GM12878 (cell line): ENCODE data around the gene WNT7A. TPM values are rescaled to one million over a fixed set of nuclear protein-coding genes. Genes with fewer than 3 reads are reported as not detected.

Source experiments
- ATAC-seq: fragments of 200-7000 bp; cut with Tn5 transposase; 3 replicates; pipeline ENCODE4 v1.9.1; 2020; ENCODE audit warnings: mild to moderate bottlenecking, moderate library complexity
- BruUV-seq: library from RNA; stranded (reverse); fragments of 400-500 nt; replicated peaks from 2 replicates; lab custom pipeline; 2021; lab: Mats Ljungman, UMichigan
- CTCF ChIA-PET: fragments of 300-600 bp; sonication (Branson Sonifier 250); formaldehyde crosslinking; extraction: SDS; loops from one replicate; lab custom pipeline; 2021; ENCODE audit warnings: inconsistent platforms; lab: Yijun Ruan, JAX
- POLR2A ChIA-PET: fragments of 350-600 bp; formaldehyde crosslinking; extraction: SDS; loops from one replicate; lab custom pipeline; 2021; ENCODE audit warnings: inconsistent platforms; lab: Charles Lee
- RAD21 ChIA-PET: fragments of 300-600 bp; sonication (Branson Sonifier 250); formaldehyde crosslinking; loops from one replicate; lab custom pipeline; 2023; ENCODE audit warnings: antibody characterized with exemption; ENCODE audit not compliant: unreplicated experiment; lab: Charles Lee
- SMC1A ChIA-PET: fragments of 300-600 bp; sonication (Branson Sonifier 250); formaldehyde crosslinking; loops from one replicate; lab custom pipeline; 2023; ENCODE audit not compliant: unreplicated experiment, uncharacterized antibody; lab: Charles Lee
- DNase-seq: peaks from one replicate; pipeline ENCODE4 v3.0.0-alpha.2; 2011; ENCODE audit warnings: low read depth, low spot score
- FAIRE-seq: peaks from 3 replicates; lab custom pipeline; 2011; peaks lifted over from hg19 to GRCh38; lab: Jason Lieb, UNC
- H2AFZ ChIP-seq: 2 replicates; pipeline ENCODE4 v1.6.0; 2011; ENCODE audit warnings: low read depth, low read length, control low read depth; ENCODE audit not compliant: control insufficient read depth
- H3K27ac ChIP-seq: 2 replicates; pipeline ENCODE4 v1.5.1; 2011; ENCODE audit warnings: control low read depth; ENCODE audit not compliant: control insufficient read depth, insufficient read depth
- H3K27me3 ChIP-seq, 2 experiments: replicated peaks in 1 of 2; 2 replicates each; pipeline versions ENCODE4 v1.6.0 to v1.6.1; 2011; ENCODE audit warnings: low read length in 1 of 2; ENCODE audit not compliant: control insufficient read depth in 2 of 2, insufficient read depth in 2 of 2
- H3K36me3 ChIP-seq, 2 experiments: 2 replicates each; pipeline ENCODE4 v1.5.1; 2011; ENCODE audit warnings: low read length in 1 of 2; ENCODE audit not compliant: control insufficient read depth in 2 of 2, insufficient read depth in 2 of 2
- H3K4me1 ChIP-seq: 2 replicates; pipeline ENCODE4 v1.6.1; 2011; ENCODE audit warnings: mild to moderate bottlenecking, low read length, moderate library complexity, mixed read lengths; ENCODE audit not compliant: control insufficient read depth, insufficient read depth
- H3K4me2 ChIP-seq: 2 replicates; pipeline ENCODE4 v1.6.0; 2011; ENCODE audit warnings: control low read depth; ENCODE audit not compliant: control insufficient read depth, insufficient read depth
- H3K4me3 ChIP-seq: fragments of 200-600 bp; sonication (generic); 2 replicates; pipeline ENCODE4 v1.5.1; 2016
- H3K79me2 ChIP-seq: 2 replicates; pipeline ENCODE4 v1.6.0; 2011; ENCODE audit warnings: low read length; ENCODE audit not compliant: control insufficient read depth, insufficient read depth
- H3K9ac ChIP-seq: 2 replicates; pipeline ENCODE4 v1.8.0; 2011; ENCODE audit warnings: low read length, control low read depth, mixed read lengths; ENCODE audit not compliant: control insufficient read depth, insufficient read depth
- H3K9me3 ChIP-seq: replicated peaks from 3 replicates; pipeline ENCODE4 v1.5.1; 2011; ENCODE audit warnings: mild to moderate bottlenecking, low read length; ENCODE audit not compliant: control insufficient read depth, insufficient read depth
- H4K20me1 ChIP-seq: 2 replicates; pipeline ENCODE4 v1.6.0; 2011; ENCODE audit not compliant: control insufficient read depth, insufficient read depth
- ESRRA ChIP-seq: IDR thresholded peaks from 2 replicates; pipeline ENCODE4 v1.6.1; 2012; ENCODE audit warnings: mild to moderate bottlenecking, low read length, improper control_type of control experiment
- HSF1 ChIP-seq: fragments of 150-350 bp; IDR thresholded peaks from 2 replicates; pipeline ENCODE4 v1.6.1; 2014; ENCODE audit warnings: mild to moderate bottlenecking, low read depth, low read length
- JUND ChIP-seq: IDR thresholded peaks from 2 replicates; pipeline ENCODE4 v1.6.1; 2012; ENCODE audit warnings: low read depth, mild to moderate bottlenecking, low read length, improper control_type of control experiment, moderate library complexity
- NFYB ChIP-seq: IDR thresholded peaks from 2 replicates; pipeline ENCODE4 v1.6.1; 2011; ENCODE audit warnings: low read depth, mild to moderate bottlenecking, low read length, improper control_type of control experiment, moderate library complexity; ENCODE audit not compliant: insufficient read depth
- PAX8 ChIP-seq: fragments of 450-650 bp; IDR thresholded peaks from 2 replicates; pipeline ENCODE4 v1.6.1; 2017; ENCODE audit warnings: mild to moderate bottlenecking, moderate library complexity
- RELA ChIP-seq: fragments of 450-650 bp; IDR thresholded peaks from 2 replicates; pipeline ENCODE4 v1.8.0; 2014; ENCODE audit warnings: borderline replicate concordance; ENCODE audit not compliant: partially characterized antibody
- RUNX3 ChIP-seq: IDR thresholded peaks from 2 replicates; pipeline ENCODE4 v1.6.1; 2012; ENCODE audit warnings: low read length, inconsistent platforms
- SMARCA5 ChIP-seq: fragments of 450-650 bp; IDR thresholded peaks from 2 replicates; pipeline ENCODE4 v1.6.1; 2017; ENCODE audit warnings: mild to moderate bottlenecking
- YY1 ChIP-seq: IDR thresholded peaks from 2 replicates; pipeline ENCODE4 v1.6.1; 2011; ENCODE audit warnings: low read depth, mild to moderate bottlenecking, low read length
- ZNF274 ChIP-seq: IDR thresholded peaks from one replicate; pipeline ENCODE4 v1.8.0; 2011; ENCODE audit not compliant: insufficient read length, insufficient read depth
- WGBS: methylation state at CpG from one replicate; pipeline ENCODE4 v1.1.6; 2016; ENCODE audit warnings: low lambda C conversion rate; ENCODE audit not compliant: insufficient replicate concordance, insufficient coverage; ENCODE audit errors: missing lambda C conversion rate; 5-methylcytosine and 5-hydroxymethylcytosine counted together
- in situ Hi-C: fragments of 300-500 bp; cut with MboI; formaldehyde crosslinking; loops from 9 replicates; pipeline ENCODE4 v1.14.3; 2018; ENCODE audit warnings: mixed read lengths
- intact Hi-C: fragments of 100-400 bp; cut with micrococcal nuclease; formaldehyde crosslinking; loops from one replicate; pipeline ENCODE4 v1.14.2; 2022; ENCODE audit not compliant: unreplicated experiment
- polyA plus RNA-seq, 11 experiments: library from polyadenylated mRNA; depleted of rRNA in 4 of 11; unstranded in 6 of 11; stranded (reverse) in 5 of 11; fragments of >200 nt; fragmentation: Nextera tagmentation in 4 of 11; fragmentation: Illumina TruSeq in 1 of 11; extraction: Ambion mirVana in 4 of 11; extraction: Trizol in 1 of 11; gene quantifications; 1 replicate in 1 of 11; 2 replicates in 10 of 11; pipeline versions ENCODE4 v1.2.1 to v1.2.3, GENCODE V29; 2011 to 2016; ENCODE audit warnings: inconsistent platforms in 2 of 11, missing spikeins in 2 of 11, low read depth in 1 of 11
- total RNA-seq, 4 experiments: library from RNA; depleted of rRNA in 3 of 4; stranded (reverse); fragments of >200 nt in 3 of 4; fragmentation: Illumina TruSeq in 1 of 4; extraction: Trizol in 1 of 4; gene quantifications; 2 replicates each; pipeline versions ENCODE4 v1.2.1 to v1.2.3, GENCODE V29; 2013 to 2021
- TF ChIP-seq, protein P1 (sequence below): fragments of 150-350 bp; IDR thresholded peaks from 2 replicates; pipeline ENCODE4 v1.6.1; 2016; ENCODE audit warnings: low read depth, low read length
- TF ChIP-seq, protein P2 (sequence below): fragments of 450-650 bp; formaldehyde crosslinking; IDR thresholded peaks from 2 replicates; pipeline ENCODE4 v1.5.0; 2022; ENCODE audit warnings: mild to moderate bottlenecking, missing genetic modification characterization
- TF ChIP-seq, protein P3 (sequence below): IDR thresholded peaks from 2 replicates; pipeline ENCODE4 v1.6.1; 2011; ENCODE audit warnings: low read depth, mild to moderate bottlenecking, low read length, moderate library complexity, borderline replicate concordance; ENCODE audit errors: extremely low read depth

WNT7A gene
- total and polyA plus RNA-seq, 10 of the 15 experiments (the other 5 are each of a cell fraction or from before 2014, with no cell fraction given) = 0.08 TPM; not detected in 9

DNA sequence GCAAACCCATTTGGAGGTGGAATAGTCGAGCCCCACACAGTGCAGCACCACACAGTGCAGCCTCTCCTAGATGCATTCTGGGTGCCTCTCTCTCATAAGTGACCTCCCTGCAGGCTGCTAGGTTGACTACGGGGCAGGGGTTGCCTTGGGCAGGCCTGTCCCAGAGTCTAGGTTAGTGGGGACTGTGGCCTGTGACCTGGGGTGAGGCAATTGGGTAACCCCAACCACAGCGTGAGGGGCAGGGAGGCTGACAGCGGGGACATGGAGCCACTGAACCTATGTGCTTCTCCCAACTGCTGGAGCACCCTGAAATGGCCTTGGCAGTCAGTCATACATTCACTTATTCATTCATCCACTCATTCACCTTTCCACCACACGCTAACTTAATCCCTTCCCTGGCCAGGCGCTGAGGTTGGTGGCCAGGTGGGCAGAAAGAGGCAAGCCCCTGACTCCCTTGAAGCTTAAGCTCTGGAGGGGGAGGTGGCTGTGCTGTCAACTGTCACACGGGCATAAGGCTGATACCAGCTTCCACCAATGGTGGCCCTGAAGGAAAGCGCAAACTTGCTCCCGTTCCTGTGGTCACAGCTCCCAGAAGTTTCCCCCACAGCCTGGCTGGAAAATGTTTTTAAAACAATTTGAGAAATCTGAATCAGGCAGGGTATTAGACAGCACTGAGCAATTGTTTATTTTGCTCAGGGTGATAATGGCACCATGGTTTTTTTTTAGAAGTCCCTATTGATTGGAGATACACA is 46.2 kb downstream of the WNT7A start:
- no peak overlapping the region for H3K27ac ChIP-seq
- ChIA-PET SMC1A (no interaction called here), RAD21 (no interaction called here), CTCF (interaction anchor here (0.6 kb wide), 1 partner anchor 658 kb away, joined by 3 read pairs; no protein-coding TSS in a partner anchor), POLR2A (no interaction called here)
- H3K9me3 ChIP-seq = no peaks in the 10 kb centered on the region
- DNase-seq (no peak), ATAC-seq (no peak), FAIRE-seq (no peak)
- H3K4me2 ChIP-seq = no peak overlapping the region
- BruUV-seq = no TSS peak
- in situ Hi-C loops (no loop called here), intact Hi-C loops (loop anchor here (5.0 kb wide), 1 partner anchor 351 kb away; the partner anchor contains the start of gene HDAC11)
- H3K9ac ChIP-seq = no peak overlapping the region
- H4K20me1 ChIP-seq = no peaks in the 10 kb centered on the region
- H3K79me2 ChIP-seq = no peaks in the 10 kb centered on the region
- no peaks in the 10 kb centered on the region for H3K36me3 ChIP-seq
- no peaks in the 10 kb centered on the region for H3K4me1 ChIP-seq
- WGBS = 21% methylated on average over 9 of the region's 9 CpGs
- no peak overlapping the region for H3K4me3 ChIP-seq
- H2AFZ ChIP-seq = no peak overlapping the region
- H3K27me3 ChIP-seq = peaks cover 0 to 4% of the 10 kb centered on the region in 2 experiments; a peak in 3 of 4 replicates
- TF ChIP-seq, protein P1, sequence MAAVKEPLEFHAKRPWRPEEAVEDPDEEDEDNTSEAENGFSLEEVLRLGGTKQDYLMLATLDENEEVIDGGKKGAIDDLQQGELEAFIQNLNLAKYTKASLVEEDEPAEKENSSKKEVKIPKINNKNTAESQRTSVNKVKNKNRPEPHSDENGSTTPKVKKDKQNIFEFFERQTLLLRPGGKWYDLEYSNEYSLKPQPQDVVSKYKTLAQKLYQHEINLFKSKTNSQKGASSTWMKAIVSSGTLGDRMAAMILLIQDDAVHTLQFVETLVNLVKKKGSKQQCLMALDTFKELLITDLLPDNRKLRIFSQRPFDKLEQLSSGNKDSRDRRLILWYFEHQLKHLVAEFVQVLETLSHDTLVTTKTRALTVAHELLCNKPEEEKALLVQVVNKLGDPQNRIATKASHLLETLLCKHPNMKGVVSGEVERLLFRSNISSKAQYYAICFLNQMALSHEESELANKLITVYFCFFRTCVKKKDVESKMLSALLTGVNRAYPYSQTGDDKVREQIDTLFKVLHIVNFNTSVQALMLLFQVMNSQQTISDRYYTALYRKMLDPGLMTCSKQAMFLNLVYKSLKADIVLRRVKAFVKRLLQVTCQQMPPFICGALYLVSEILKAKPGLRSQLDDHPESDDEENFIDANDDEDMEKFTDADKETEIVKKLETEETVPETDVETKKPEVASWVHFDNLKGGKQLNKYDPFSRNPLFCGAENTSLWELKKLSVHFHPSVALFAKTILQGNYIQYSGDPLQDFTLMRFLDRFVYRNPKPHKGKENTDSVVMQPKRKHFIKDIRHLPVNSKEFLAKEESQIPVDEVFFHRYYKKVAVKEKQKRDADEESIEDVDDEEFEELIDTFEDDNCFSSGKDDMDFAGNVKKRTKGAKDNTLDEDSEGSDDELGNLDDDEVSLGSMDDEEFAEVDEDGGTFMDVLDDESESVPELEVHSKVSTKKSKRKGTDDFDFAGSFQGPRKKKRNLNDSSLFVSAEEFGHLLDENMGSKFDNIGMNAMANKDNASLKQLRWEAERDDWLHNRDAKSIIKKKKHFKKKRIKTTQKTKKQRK = no peak
- TF ChIP-seq JUND (no peak), YY1 (no peak), PAX8 (no peak), RUNX3 (no peak), ZNF274 (no peak), SMARCA5 (no peak), NFYB (no peak), HSF1 (no peak), ESRRA (no peak), RELA (no peak)
- TF ChIP-seq, protein P2, sequence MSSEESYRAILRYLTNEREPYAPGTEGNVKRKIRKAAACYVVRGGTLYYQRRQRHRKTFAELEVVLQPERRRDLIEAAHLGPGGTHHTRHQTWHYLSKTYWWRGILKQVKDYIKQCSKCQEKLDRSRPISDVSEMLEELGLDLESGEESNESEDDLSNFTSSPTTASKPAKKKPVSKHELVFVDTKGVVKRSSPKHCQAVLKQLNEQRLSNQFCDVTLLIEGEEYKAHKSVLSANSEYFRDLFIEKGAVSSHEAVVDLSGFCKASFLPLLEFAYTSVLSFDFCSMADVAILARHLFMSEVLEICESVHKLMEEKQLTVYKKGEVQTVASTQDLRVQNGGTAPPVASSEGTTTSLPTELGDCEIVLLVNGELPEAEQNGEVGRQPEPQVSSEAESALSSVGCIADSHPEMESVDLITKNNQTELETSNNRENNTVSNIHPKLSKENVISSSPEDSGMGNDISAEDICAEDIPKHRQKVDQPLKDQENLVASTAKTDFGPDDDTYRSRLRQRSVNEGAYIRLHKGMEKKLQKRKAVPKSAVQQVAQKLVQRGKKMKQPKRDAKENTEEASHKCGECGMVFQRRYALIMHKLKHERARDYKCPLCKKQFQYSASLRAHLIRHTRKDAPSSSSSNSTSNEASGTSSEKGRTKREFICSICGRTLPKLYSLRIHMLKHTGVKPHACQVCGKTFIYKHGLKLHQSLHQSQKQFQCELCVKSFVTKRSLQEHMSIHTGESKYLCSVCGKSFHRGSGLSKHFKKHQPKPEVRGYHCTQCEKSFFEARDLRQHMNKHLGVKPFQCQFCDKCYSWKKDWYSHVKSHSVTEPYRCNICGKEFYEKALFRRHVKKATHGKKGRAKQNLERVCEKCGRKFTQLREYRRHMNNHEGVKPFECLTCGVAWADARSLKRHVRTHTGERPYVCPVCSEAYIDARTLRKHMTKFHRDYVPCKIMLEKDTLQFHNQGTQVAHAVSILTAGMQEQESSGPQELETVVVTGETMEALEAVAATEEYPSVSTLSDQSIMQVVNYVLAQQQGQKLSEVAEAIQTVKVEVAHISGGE = no peak
- TF ChIP-seq, protein P3, sequence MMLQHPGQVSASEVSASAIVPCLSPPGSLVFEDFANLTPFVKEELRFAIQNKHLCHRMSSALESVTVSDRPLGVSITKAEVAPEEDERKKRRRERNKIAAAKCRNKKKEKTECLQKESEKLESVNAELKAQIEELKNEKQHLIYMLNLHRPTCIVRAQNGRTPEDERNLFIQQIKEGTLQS = no peak
